RWPE1 (cell line): ENCODE data around the gene RAB7B.

Source experiments
- CTCF ChIA-PET: fragments of 350-600 bp; sonication (Branson Sonifier 250); formaldehyde crosslinking; extraction: SDS; loops from one replicate; lab custom pipeline; 2021; lab: Yijun Ruan, JAX
- POLR2A ChIA-PET: fragments of 400-600 bp; formaldehyde crosslinking; extraction: SDS; loops from one replicate; lab custom pipeline; 2020; ENCODE audit warnings: antibody characterized with exemption; ENCODE audit not compliant: low non-redundant PET; lab: Yijun Ruan, JAX
- DNase-seq: peaks from one replicate; pipeline ENCODE4 v3.0.0; 2012; ENCODE audit warnings: low spot score
- H3K27ac ChIP-seq: fragments of 450-650 bp; 2 replicates; pipeline ENCODE4 v1.5.1; 2017
- CTCF ChIP-seq: fragments of 450-650 bp; conservative IDR thresholded peaks from 2 replicates; pipeline ENCODE4 v1.5.1; 2017; ENCODE audit warnings: low read depth, mild to moderate bottlenecking

The RAB7B gene

GRCh38 chr1:206023695-206024094 lies 20.5 kb upstream of the RAB7B start, which contains the start of gene CTSE:
Gene CTSE, minus strand, starts transcription at chr1:206023895. Its CDS starts 104 bp downstream, at chr1:206023791.
- no peak for TF ChIP-seq CTCF
- ChIA-PET CTCF (interaction anchor here (0.6 to 0.7 kb wide), 2 partner anchors 861 to 983 kb away, joined by 3 to 4 read pairs; no protein-coding TSS in a partner anchor), POLR2A (no interaction called here)
- no peak for DNase-seq
- H3K27ac ChIP-seq, result peak within 1 kb of the TSS; percentile 73; the same call in 1 of the 2 replicates

- no peak for DNase-seq
- no peak for TF ChIP-seq CTCF
- peak overlapping the region; percentile 73 for H3K27ac ChIP-seq
- ChIA-PET CTCF (interaction anchor here (0.6 to 2.0 kb wide), 2 partner anchors 8 to 31 kb away, joined by 3 to 6 read pairs; no protein-coding TSS in a partner anchor), POLR2A (no interaction called here)
These were observed 19.6 kb upstream of the RAB7B start for GRCh38 chr1:206022766-206023165.

GRCh38 chr1:206021626-206022365 lies 18.6 kb upstream of the RAB7B start:
- POLR2A ChIA-PET, result no interaction called here
- TF ChIP-seq CTCF, result no peak
- DNase-seq, result peak; percentile 86
- CTCF ChIA-PET, result interaction anchor here (2.0 kb wide), 1 partner anchor 9 kb away, joined by 6 read pairs; no protein-coding TSS in a partner anchor
- peak overlapping the region; percentile 73 for H3K27ac ChIP-seq

- ChIA-PET POLR2A (no interaction called here), CTCF (interaction anchor here (0.6 to 2.0 kb wide), 2 partner anchors 10 to 39 kb away, joined by 4 to 6 read pairs; no protein-coding TSS in a partner anchor)
- TF ChIP-seq CTCF, result no peak
- peak overlapping the region; percentile 73; the same call in 1 of the 2 replicates for H3K27ac ChIP-seq
- DNase-seq, result no peak
These were observed 17.9 kb upstream of the RAB7B start for GRCh38 chr1:206021008-206021625.

- peak overlapping the region; percentile 73; the same call in 1 of the 2 replicates for H3K27ac ChIP-seq
- no peak for DNase-seq
- POLR2A ChIA-PET, result no interaction called here
- no peak for TF ChIP-seq CTCF
- CTCF ChIA-PET, result interaction anchor here (0.6 to 2.0 kb wide), 2 partner anchors 10 to 40 kb away, joined by 4 to 6 read pairs; no protein-coding TSS in a partner anchor
These were observed 17.3 kb upstream of the RAB7B start for GRCh38 chr1:206020393-206021007.

GRCh38 chr1:206015071-206015470 lies 11.9 kb upstream of the RAB7B start:
- no peak overlapping the region for H3K27ac ChIP-seq
- DNase-seq, result no peak
- ChIA-PET CTCF (interaction anchor here (0.9 to 1.5 kb wide), 2 partner anchors 15 to 87 kb away, joined by 4 to 9 read pairs; no protein-coding TSS in a partner anchor), POLR2A (no interaction called here)
- no peak for TF ChIP-seq CTCF
